IPS DF 6.9 (cell line): ENCODE results near the gene ZBP1.

Source experiments
- DNase-seq: peaks from one replicate; pipeline ENCODE4 v3.0.0-alpha.2; 2013; ENCODE audit warnings: low read depth, low spot score
- H3K27ac ChIP-seq: one replicate; pipeline ENCODE4 v1.5.1; 2013; ENCODE audit warnings: low read length, control low read depth
- H3K27me3 ChIP-seq: 2 replicates; pipeline ENCODE4 v1.6.1; 2013; ENCODE audit warnings: mild to moderate bottlenecking, low read length; ENCODE audit not compliant: control insufficient read depth, insufficient read depth
- H3K36me3 ChIP-seq: 2 replicates; pipeline ENCODE4 v1.6.1; 2013; ENCODE audit warnings: low read length; ENCODE audit not compliant: control insufficient read depth, insufficient read depth
- H3K4me1 ChIP-seq: 2 replicates; pipeline ENCODE4 v1.6.1; 2013; ENCODE audit warnings: low read length; ENCODE audit not compliant: control insufficient read depth, insufficient read depth
- H3K4me3 ChIP-seq: 2 replicates; pipeline ENCODE4 v1.5.1; 2013; ENCODE audit warnings: mild to moderate bottlenecking, low read length
- H3K9me3 ChIP-seq: 2 replicates; pipeline ENCODE4 v1.6.1; 2013; ENCODE audit warnings: low read length, inconsistent platforms; ENCODE audit not compliant: control insufficient read depth, insufficient read depth
- WGBS: extraction: QIAGEN DNeasy Blood & Tissue Kit; methylation state at CpG from one replicate; pipeline ENCODE4 v1.1.7; 2013; ENCODE audit warnings: mixed read lengths, missing lambda C conversion rate; ENCODE audit not compliant: insufficient read length, insufficient coverage; 5-methylcytosine and 5-hydroxymethylcytosine counted together

Gene ZBP1

GRCh38 chr20:57622579-57623381 is 2.6 kb upstream of the ZBP1 start:
- Histone ChIP-seq H3K36me3 (no peaks in the 10 kb centered on the region), H3K4me1 (no peaks in the 10 kb centered on the region), H3K27me3 (no peaks in the 10 kb centered on the region), H3K9me3 (no peaks in the 10 kb centered on the region), H3K4me3 (no peak overlapping the region), H3K27ac (no peak overlapping the region)
- WGBS = no CpG with 5 or more reads among the region's 14 CpGs
- peak; percentile 20 for DNase-seq

- H3K27me3 ChIP-seq = no peaks in the 10 kb centered on the region
- H3K27ac ChIP-seq = no peak overlapping the region
Measured at GRCh38 chr20:57622201-57622570, 2.0 kb upstream of the ZBP1 start.

GRCh38 chr20:57621421-57622200 is 1.4 kb upstream of the ZBP1 start:
- Histone ChIP-seq H3K36me3 (no peaks in the 10 kb centered on the region), H3K27ac (no peak overlapping the region), H3K27me3 (no peaks in the 10 kb centered on the region), H3K9me3 (no peaks in the 10 kb centered on the region), H3K4me3 (no peak overlapping the region), H3K4me1 (no peaks in the 10 kb centered on the region)
- no peak for DNase-seq
- no CpG with 5 or more reads among the region's 16 CpGs for WGBS

More at GRCh38 chr20:57622201-57622570, 2.0 kb upstream of the ZBP1 start:
- no peaks in the 10 kb centered on the region for H3K36me3 ChIP-seq
- no peak overlapping the region for H3K4me3 ChIP-seq
- WGBS = no CpG with 5 or more reads among the region's 7 CpGs
- H3K9me3 ChIP-seq = no peaks in the 10 kb centered on the region
- DNase-seq = no peak
- no peaks in the 10 kb centered on the region for H3K4me1 ChIP-seq

- no CpG with 5 or more reads among the region's 11 CpGs for WGBS
- H3K4me1 ChIP-seq = no peaks in the 10 kb centered on the region
- H3K36me3 ChIP-seq = no peaks in the 10 kb centered on the region
- H3K27me3 ChIP-seq = no peaks in the 10 kb centered on the region
- H3K4me3 ChIP-seq = no peak overlapping the region
- no peak for DNase-seq
- H3K27ac ChIP-seq = no peak overlapping the region
- no peaks in the 10 kb centered on the region for H3K9me3 ChIP-seq
Measured at GRCh38 chr20:57620999-57621398, 773 bp upstream of the ZBP1 start.

- Histone ChIP-seq H3K4me3 (no peak overlapping the region), H3K27ac (no peak overlapping the region), H3K9me3 (no peaks in the 10 kb centered on the region), H3K4me1 (no peaks in the 10 kb centered on the region), H3K36me3 (no peaks in the 10 kb centered on the region), H3K27me3 (no peaks in the 10 kb centered on the region)
- no peak for DNase-seq
- no CpG with 5 or more reads among the region's 19 CpGs for WGBS
Measured at GRCh38 chr20:57619051-57619831, 985 bp downstream of the ZBP1 start.

- no CpG with 5 or more reads among the region's 6 CpGs for WGBS
- DNase-seq = no peak
- Histone ChIP-seq H3K36me3 (no peaks in the 10 kb centered on the region), H3K4me3 (no peak overlapping the region), H3K9me3 (no peaks in the 10 kb centered on the region), H3K27me3 (no peaks in the 10 kb centered on the region), H3K4me1 (no peaks in the 10 kb centered on the region), H3K27ac (no peak overlapping the region)
Measured at GRCh38 chr20:57618764-57619050, 1.5 kb downstream of the ZBP1 start.

GRCh38 chr20:57618091-57618763 is 2.0 kb downstream of the ZBP1 start:
- no peak for DNase-seq
- Histone ChIP-seq H3K27me3 (no peaks in the 10 kb centered on the region), H3K4me1 (no peaks in the 10 kb centered on the region), H3K36me3 (no peaks in the 10 kb centered on the region), H3K9me3 (no peaks in the 10 kb centered on the region), H3K27ac (no peak overlapping the region), H3K4me3 (no peak overlapping the region)
- WGBS = no CpG with 5 or more reads among the region's 14 CpGs

GRCh38 chr20:57617079-57617795 is 3.0 kb downstream of the ZBP1 start:
- no CpG with 5 or more reads among the region's 6 CpGs for WGBS
- Histone ChIP-seq H3K4me3 (no peak overlapping the region), H3K27me3 (no peaks in the 10 kb centered on the region), H3K36me3 (no peaks in the 10 kb centered on the region), H3K27ac (no peak overlapping the region), H3K9me3 (no peaks in the 10 kb centered on the region), H3K4me1 (no peaks in the 10 kb centered on the region)
- DNase-seq = no peak

- no peaks in the 10 kb centered on the region for H3K4me1 ChIP-seq
- no peaks in the 10 kb centered on the region for H3K9me3 ChIP-seq
- no CpG with 5 or more reads among the region's 20 CpGs for WGBS
- no peak overlapping the region for H3K4me3 ChIP-seq
- H3K27ac ChIP-seq = no peak overlapping the region
- no peaks in the 10 kb centered on the region for H3K36me3 ChIP-seq
- H3K27me3 ChIP-seq = no peaks in the 10 kb centered on the region
- no peak for DNase-seq
Measured at GRCh38 chr20:57616143-57616951, 3.9 kb downstream of the ZBP1 start.
